Neutrophil (primary cell): ENCODE data around the gene NUTM1.

ENCODE experiments used
- H3K27ac ChIP-seq: fragments of 200-600 bp; sonication (generic); 2 replicates; pipeline ENCODE4 v1.5.1; 2016; ENCODE audit warnings: mild to moderate bottlenecking, moderate library complexity
- H3K27me3 ChIP-seq: fragments of 200-600 bp; sonication (generic); 2 replicates; pipeline ENCODE4 v1.6.0; 2016; ENCODE audit warnings: mild to moderate bottlenecking
- H3K36me3 ChIP-seq: fragments of 200-600 bp; sonication (generic); 2 replicates; pipeline ENCODE4 v1.5.1; 2017
- H3K4me1 ChIP-seq, 2 experiments: fragments of 200-600 bp in 1 of 2; sonication (generic) in 1 of 2; 1 replicate in 1 of 2; 2 replicates in 1 of 2; pipeline versions ENCODE4 v1.5.1 to v1.6.1; 2013 to 2016; ENCODE audit warnings: low read depth in 1 of 2, low read length in 1 of 2, mild to moderate bottlenecking in 1 of 2, moderate library complexity in 1 of 2; ENCODE audit not compliant: control insufficient read depth in 1 of 2, insufficient read depth in 1 of 2
- H3K4me3 ChIP-seq, 2 experiments: fragments of 200-600 bp in 1 of 2; sonication (generic) in 1 of 2; 1 replicate in 1 of 2; 2 replicates in 1 of 2; pipeline ENCODE4 v1.5.1; 2013 to 2016; ENCODE audit warnings: low read depth in 1 of 2, low read length in 1 of 2, mild to moderate bottlenecking in 1 of 2, moderate library complexity in 1 of 2
- H3K9me3 ChIP-seq: fragments of 200-600 bp; sonication (generic); 2 replicates; pipeline ENCODE4 v1.5.1; 2016
- CTCF ChIP-seq: fragments of 200-600 bp; sonication (generic); IDR thresholded peaks from 2 replicates; pipeline ENCODE4 v1.5.1; 2016; ENCODE audit warnings: antibody characterized with exemption

NUTM1 gene

GRCh38 chr15:34355241-34355640 lies 12.1 kb downstream of the NUTM1 start:
- no peaks in the 10 kb centered on the region for H3K9me3 ChIP-seq
- no peak for TF ChIP-seq CTCF
- no peaks in the 10 kb centered on the region for H3K4me1 ChIP-seq
- H3K36me3 ChIP-seq = peaks cover 10% of the 10 kb centered on the region
- no peak overlapping the region for H3K27ac ChIP-seq
- H3K4me3 ChIP-seq = no peak overlapping the region
- no peaks in the 10 kb centered on the region for H3K27me3 ChIP-seq

GRCh38 chr15:34357653-34358052 lies 14.5 kb downstream of the NUTM1 start:
- Histone ChIP-seq H3K36me3 (peaks cover 10% of the 10 kb centered on the region), H3K27me3 (no peaks in the 10 kb centered on the region), H3K4me3 (no peak overlapping the region), H3K27ac (no peak overlapping the region), H3K9me3 (no peaks in the 10 kb centered on the region), H3K4me1 (no peaks in the 10 kb centered on the region)
- no peak for TF ChIP-seq CTCF

GRCh38 chr15:34358367-34358766 lies 15.3 kb downstream of the NUTM1 start:
- Histone ChIP-seq H3K4me3 (no peak overlapping the region), H3K9me3 (no peaks in the 10 kb centered on the region), H3K27ac (no peak overlapping the region), H3K36me3 (peaks cover 10% of the 10 kb centered on the region), H3K4me1 (no peaks in the 10 kb centered on the region), H3K27me3 (no peaks in the 10 kb centered on the region)
- no peak for TF ChIP-seq CTCF

- Histone ChIP-seq H3K4me1 (no peaks in the 10 kb centered on the region), H3K4me3 (no peak overlapping the region), H3K36me3 (peaks cover 10% of the 10 kb centered on the region), H3K27me3 (no peaks in the 10 kb centered on the region), H3K27ac (no peak overlapping the region), H3K9me3 (no peaks in the 10 kb centered on the region)
- TF ChIP-seq CTCF = no peak
Observed at GRCh38 chr15:34358948-34359347, 15.8 kb downstream of the NUTM1 start.

GRCh38 chr15:34359416-34359815 lies 16.3 kb downstream of the NUTM1 start:
- H3K27ac ChIP-seq = no peak overlapping the region
- H3K4me3 ChIP-seq = no peak overlapping the region
- no peaks in the 10 kb centered on the region for H3K9me3 ChIP-seq
- no peaks in the 10 kb centered on the region for H3K4me1 ChIP-seq
- no peaks in the 10 kb centered on the region for H3K27me3 ChIP-seq
- no peak for TF ChIP-seq CTCF
- H3K36me3 ChIP-seq = peaks cover 10% of the 10 kb centered on the region

- TF ChIP-seq CTCF = no peak
- no peaks in the 10 kb centered on the region for H3K4me1 ChIP-seq
- no peak overlapping the region for H3K4me3 ChIP-seq
- no peak overlapping the region for H3K27ac ChIP-seq
- peaks cover 10% of the 10 kb centered on the region for H3K36me3 ChIP-seq
- no peaks in the 10 kb centered on the region for H3K27me3 ChIP-seq
- no peaks in the 10 kb centered on the region for H3K9me3 ChIP-seq
Observed at GRCh38 chr15:34360298-34360697, 17.2 kb downstream of the NUTM1 start.
